MM.1S (cell line): Measurements from ENCODE around the gene SPO11.

ENCODE experiments used
- DNase-seq: peaks from one replicate; pipeline ENCODE4 v3.0.0-alpha.2; 2015
- H2AFZ ChIP-seq: fragments of 300-600 bp; sonication (generic); 2 replicates; pipeline ENCODE4 v1.6.0; 2016; ENCODE audit warnings: antibody characterized with exemption, low read length
- H3F3A ChIP-seq: fragments of 300-600 bp; sonication (generic); 2 replicates; pipeline ENCODE4 v1.6.1; 2016; ENCODE audit warnings: mild to moderate bottlenecking, antibody characterized with exemption, low read length, moderate library complexity, mixed read lengths; ENCODE audit not compliant: insufficient read depth
- H3K27ac ChIP-seq: fragments of 300-600 bp; sonication (generic); 2 replicates; pipeline ENCODE4 v1.5.1; 2016; ENCODE audit warnings: mild to moderate bottlenecking, low read length
- H3K27me3 ChIP-seq: fragments of 300-600 bp; sonication (generic); replicated peaks from 2 replicates; pipeline ENCODE4 v1.6.0; 2016; ENCODE audit warnings: low read length; ENCODE audit not compliant: insufficient read depth
- H3K36me3 ChIP-seq: fragments of 300-600 bp; sonication (generic); replicated peaks from 2 replicates; pipeline ENCODE4 v1.6.1; 2016; ENCODE audit warnings: mild to moderate bottlenecking, low read length, mixed read lengths; ENCODE audit not compliant: insufficient read depth
- H3K4me1 ChIP-seq: fragments of 300-600 bp; sonication (generic); 2 replicates; pipeline ENCODE4 v1.6.1; 2016; ENCODE audit warnings: low read length, mixed read lengths
- H3K4me2 ChIP-seq: fragments of 300-600 bp; sonication (generic); 2 replicates; pipeline ENCODE4 v1.6.0; 2016; ENCODE audit warnings: low read depth, low read length
- H3K4me3 ChIP-seq: fragments of 300-600 bp; sonication (generic); 2 replicates; pipeline ENCODE4 v1.5.1; 2016; ENCODE audit warnings: low read length, mixed read lengths
- H3K79me2 ChIP-seq: fragments of 300-600 bp; sonication (generic); 2 replicates; pipeline ENCODE4 v1.6.1; 2016; ENCODE audit warnings: mixed run types, low read length, mixed read lengths
- H3K9ac ChIP-seq: fragments of 300-600 bp; sonication (generic); 2 replicates; pipeline ENCODE4 v1.6.1; 2016; ENCODE audit warnings: low read length, mixed read lengths
- H3K9me2 ChIP-seq: fragments of 300-600 bp; sonication (generic); replicated peaks from 2 replicates; pipeline ENCODE4 v1.6.1; 2016; ENCODE audit warnings: mild to moderate bottlenecking, low read length, mixed read lengths; ENCODE audit not compliant: insufficient read depth
- H3K9me3 ChIP-seq: fragments of 300-600 bp; sonication (generic); replicated peaks from 2 replicates; pipeline ENCODE4 v1.6.1; 2016; ENCODE audit warnings: mild to moderate bottlenecking, low read length, mixed read lengths; ENCODE audit not compliant: insufficient read depth
- H4K20me1 ChIP-seq: fragments of 300-600 bp; sonication (generic); 2 replicates; pipeline ENCODE4 v1.6.1; 2016; ENCODE audit warnings: mild to moderate bottlenecking, low read length, moderate library complexity, mixed read lengths; ENCODE audit not compliant: insufficient read depth
- CTCF ChIP-seq: fragments of 300-600 bp; sonication (generic); IDR thresholded peaks from 2 replicates; pipeline ENCODE4 v1.5.1; 2016; ENCODE audit warnings: antibody characterized with exemption, low read length, mixed read lengths
- EZH2 ChIP-seq: fragments of 300-600 bp; sonication (generic); optimal IDR thresholded peaks from 2 replicates; pipeline ENCODE3; 2017; ENCODE audit warnings: low read depth, mild to moderate bottlenecking, antibody characterized with exemption, low read length, mixed read lengths
- EZH2phosphoT487 ChIP-seq: fragments of 300-600 bp; sonication (generic); IDR thresholded peaks from 2 replicates; pipeline ENCODE4 v1.6.1; 2018; ENCODE audit warnings: antibody characterized with exemption, low read length

Gene SPO11

DNA sequence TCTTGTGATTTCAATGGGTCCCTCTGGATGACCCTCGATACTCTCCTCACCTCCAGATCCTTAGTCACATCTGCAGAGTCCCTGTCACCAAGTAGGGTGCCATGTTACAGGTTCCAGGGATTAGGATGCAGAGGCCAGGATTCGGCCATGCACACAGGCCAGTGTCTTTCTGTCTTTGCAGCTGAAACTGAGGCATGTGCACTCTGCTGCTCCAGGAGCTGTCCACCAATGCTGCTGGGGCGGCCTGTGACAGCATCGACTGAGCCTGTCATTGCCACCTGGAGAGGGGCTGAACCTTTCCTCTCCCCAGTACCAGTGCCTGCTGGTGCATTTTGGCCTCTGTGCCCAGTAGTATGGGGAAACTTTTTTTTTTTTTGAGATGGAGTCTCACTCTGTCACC lies 57.2 kb downstream of the SPO11 start:
- H3K4me2 ChIP-seq = no peak overlapping the region
- no peaks in the 10 kb centered on the region for H4K20me1 ChIP-seq
- TF ChIP-seq EZH2phosphoT487 (no peak), EZH2 (no peak), CTCF (no peak)
- no peak overlapping the region for H3K4me3 ChIP-seq
- no peaks in the 10 kb centered on the region for H3K27me3 ChIP-seq
- peaks cover 42% of the 10 kb centered on the region for H3K79me2 ChIP-seq
- no peak overlapping the region for H2AFZ ChIP-seq
- peaks cover 46% of the 10 kb centered on the region for H3K4me1 ChIP-seq
- H3K9me3 ChIP-seq = no peaks in the 10 kb centered on the region
- no peak overlapping the region for H3K9ac ChIP-seq
- no peaks in the 10 kb centered on the region for H3K36me3 ChIP-seq
- no peak overlapping the region for H3K27ac ChIP-seq
- no peaks in the 10 kb centered on the region for H3K9me2 ChIP-seq
- no peak for DNase-seq
- H3F3A ChIP-seq = peaks cover 36% of the 10 kb centered on the region

DNA sequence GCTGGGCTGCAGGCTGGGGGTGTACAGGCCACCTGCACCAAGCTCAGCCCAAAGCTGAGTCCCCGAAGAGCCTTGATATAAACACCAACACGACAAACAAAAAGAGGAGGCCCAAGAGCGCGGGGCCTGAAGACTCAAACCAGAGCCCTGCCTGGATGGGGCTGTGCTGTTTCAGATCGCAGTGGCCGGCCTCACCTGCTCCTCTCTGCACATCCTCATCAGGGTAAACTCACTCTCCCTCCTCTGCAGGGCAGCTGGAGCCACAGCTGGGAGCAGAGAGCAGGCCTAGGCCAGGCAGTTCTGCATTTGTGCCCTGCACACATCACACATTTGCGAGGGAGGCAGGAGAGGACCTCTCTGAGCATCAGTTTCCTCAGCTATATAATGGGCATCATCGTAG lies 57.9 kb downstream of the SPO11 start:
- H3K4me2 ChIP-seq = no peak overlapping the region
- H3F3A ChIP-seq = peaks cover 41% of the 10 kb centered on the region
- H3K4me3 ChIP-seq = no peak overlapping the region
- H3K79me2 ChIP-seq = peaks cover 44% of the 10 kb centered on the region
- H3K4me1 ChIP-seq = peaks cover 39% of the 10 kb centered on the region
- H3K9ac ChIP-seq = no peak overlapping the region
- no peak overlapping the region for H3K27ac ChIP-seq
- H3K9me2 ChIP-seq = no peaks in the 10 kb centered on the region
- no peaks in the 10 kb centered on the region for H3K9me3 ChIP-seq
- H3K36me3 ChIP-seq = no peaks in the 10 kb centered on the region
- H3K27me3 ChIP-seq = no peaks in the 10 kb centered on the region
- no peaks in the 10 kb centered on the region for H4K20me1 ChIP-seq
- no peak overlapping the region for H2AFZ ChIP-seq
- TF ChIP-seq CTCF (no peak), EZH2phosphoT487 (no peak)
- peak; percentile 5 for DNase-seq

DNA sequence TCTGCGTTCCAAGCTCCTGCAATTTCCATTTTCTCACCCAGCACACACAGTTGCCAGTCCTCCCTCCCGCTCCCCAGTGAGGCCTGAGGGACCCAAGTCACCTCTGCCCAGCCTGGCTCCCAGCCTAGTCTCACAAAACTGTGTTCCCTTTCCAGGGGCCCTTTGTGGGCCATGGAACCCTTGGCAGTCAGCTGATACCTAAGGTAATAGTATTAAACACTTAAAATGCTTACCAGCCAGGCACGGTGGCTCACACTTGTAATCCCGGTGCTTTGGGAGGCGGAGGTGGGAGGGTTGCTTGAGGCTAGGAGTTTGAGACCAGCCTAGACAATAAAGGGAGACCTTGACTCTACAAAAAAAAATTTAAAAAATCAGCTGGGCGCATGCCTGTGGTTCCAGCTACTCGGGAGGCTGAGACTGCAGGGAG lies 58.4 kb downstream of the SPO11 start:
- no peaks in the 10 kb centered on the region for H4K20me1 ChIP-seq
- TF ChIP-seq EZH2phosphoT487 (no peak), EZH2 (no peak), CTCF (no peak)
- H3K9ac ChIP-seq = no peak overlapping the region
- no peaks in the 10 kb centered on the region for H3K36me3 ChIP-seq
- no peak overlapping the region for H3K4me3 ChIP-seq
- H3F3A ChIP-seq = peaks cover 42% of the 10 kb centered on the region
- no peaks in the 10 kb centered on the region for H3K9me3 ChIP-seq
- peak; percentile 2 for DNase-seq
- H3K79me2 ChIP-seq = peaks cover 47% of the 10 kb centered on the region
- no peak overlapping the region for H3K27ac ChIP-seq
- no peak overlapping the region for H2AFZ ChIP-seq
- no peak overlapping the region for H3K4me2 ChIP-seq
- H3K9me2 ChIP-seq = no peaks in the 10 kb centered on the region
- H3K27me3 ChIP-seq = no peaks in the 10 kb centered on the region
- H3K4me1 ChIP-seq = peaks cover 34% of the 10 kb centered on the region
